Gastrocnemius medialis (tissue), 4 donors: Measurements from ENCODE around the gene MEGF10.

ENCODE experiments used
- POLR2A ChIP-seq, 2 donors: fragments of 450-650 bp; IDR thresholded peaks; one replicate each; pipeline ENCODE4 v1.6.1; 2017; ENCODE audit warnings: antibody characterized with exemption in 2 of 2, mild to moderate bottlenecking in 2 of 2, moderate library complexity in 2 of 2
- TF ChIP-seq, protein P1 (sequence below), 5 experiments: fragments of 450-650 bp in 3 of 5; fragments of 200-600 bp in 2 of 5; sonication (generic) in 2 of 5; IDR thresholded peaks in 4 of 5; conservative IDR thresholded peaks in 1 of 5; 1 replicate in 4 of 5; 2 replicates in 1 of 5; pipeline ENCODE4 v1.5.1; 2016 to 2019; ENCODE audit warnings: antibody characterized with exemption in 5 of 5, mild to moderate bottlenecking in 3 of 5, moderate library complexity in 3 of 5

DNA sequence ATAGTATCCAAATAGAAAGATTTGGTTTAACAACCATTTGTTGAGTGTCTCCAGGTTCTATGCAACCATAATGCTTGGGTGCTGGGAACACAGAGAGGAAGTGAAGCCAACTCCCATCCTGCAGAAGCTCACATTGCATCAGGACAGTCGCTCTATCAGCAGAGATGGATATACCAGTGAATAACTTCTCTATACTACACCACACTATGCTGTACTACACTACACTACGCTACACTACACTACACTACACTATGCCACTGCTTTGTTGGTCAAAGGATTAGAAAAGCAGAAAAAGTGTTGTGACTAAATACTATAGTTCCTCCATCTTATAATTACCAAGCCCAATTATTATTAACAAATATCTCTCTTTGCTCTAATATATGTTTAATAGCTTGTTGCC is 137.7 kb downstream of the MEGF10 start:
- no peak for TF ChIP-seq POLR2A (IDR thresholded peaks at IDR 0.05)
- TF ChIP-seq, protein P1, sequence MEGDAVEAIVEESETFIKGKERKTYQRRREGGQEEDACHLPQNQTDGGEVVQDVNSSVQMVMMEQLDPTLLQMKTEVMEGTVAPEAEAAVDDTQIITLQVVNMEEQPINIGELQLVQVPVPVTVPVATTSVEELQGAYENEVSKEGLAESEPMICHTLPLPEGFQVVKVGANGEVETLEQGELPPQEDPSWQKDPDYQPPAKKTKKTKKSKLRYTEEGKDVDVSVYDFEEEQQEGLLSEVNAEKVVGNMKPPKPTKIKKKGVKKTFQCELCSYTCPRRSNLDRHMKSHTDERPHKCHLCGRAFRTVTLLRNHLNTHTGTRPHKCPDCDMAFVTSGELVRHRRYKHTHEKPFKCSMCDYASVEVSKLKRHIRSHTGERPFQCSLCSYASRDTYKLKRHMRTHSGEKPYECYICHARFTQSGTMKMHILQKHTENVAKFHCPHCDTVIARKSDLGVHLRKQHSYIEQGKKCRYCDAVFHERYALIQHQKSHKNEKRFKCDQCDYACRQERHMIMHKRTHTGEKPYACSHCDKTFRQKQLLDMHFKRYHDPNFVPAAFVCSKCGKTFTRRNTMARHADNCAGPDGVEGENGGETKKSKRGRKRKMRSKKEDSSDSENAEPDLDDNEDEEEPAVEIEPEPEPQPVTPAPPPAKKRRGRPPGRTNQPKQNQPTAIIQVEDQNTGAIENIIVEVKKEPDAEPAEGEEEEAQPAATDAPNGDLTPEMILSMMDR (IDR thresholded peaks at IDR 0.05 in 4 of 5, conservative IDR thresholded peaks at IDR 0.05 in 1 of 5): no peak
